Ishikawa (cell line): ENCODE measurements around the gene TNP2.

Source experiments
- CEBPB ChIP-seq: IDR thresholded peaks from 2 replicates; pipeline ENCODE4 v1.6.1; 2012
- FOXM1 ChIP-seq: IDR thresholded peaks from 2 replicates; pipeline ENCODE4 v1.6.1; 2012; ENCODE audit warnings: low read depth, borderline replicate concordance
- RAD21 ChIP-seq: IDR thresholded peaks from 2 replicates; pipeline ENCODE4 v1.6.1; 2012; ENCODE audit warnings: low read depth
- REST ChIP-seq: IDR thresholded peaks from 2 replicates; pipeline ENCODE4 v1.6.1; 2012; ENCODE audit warnings: low read depth, mild to moderate bottlenecking
- TAF1 ChIP-seq: IDR thresholded peaks from 2 replicates; pipeline ENCODE4 v1.6.1; 2012; ENCODE audit warnings: low read depth, mild to moderate bottlenecking
- ZBTB7A ChIP-seq: IDR thresholded peaks from 2 replicates; pipeline ENCODE4 v1.6.1; 2012; ENCODE audit warnings: low read depth
- TF ChIP-seq, protein P1 (sequence below): IDR thresholded peaks from 2 replicates; pipeline ENCODE4 v1.6.1; 2012

DNA sequence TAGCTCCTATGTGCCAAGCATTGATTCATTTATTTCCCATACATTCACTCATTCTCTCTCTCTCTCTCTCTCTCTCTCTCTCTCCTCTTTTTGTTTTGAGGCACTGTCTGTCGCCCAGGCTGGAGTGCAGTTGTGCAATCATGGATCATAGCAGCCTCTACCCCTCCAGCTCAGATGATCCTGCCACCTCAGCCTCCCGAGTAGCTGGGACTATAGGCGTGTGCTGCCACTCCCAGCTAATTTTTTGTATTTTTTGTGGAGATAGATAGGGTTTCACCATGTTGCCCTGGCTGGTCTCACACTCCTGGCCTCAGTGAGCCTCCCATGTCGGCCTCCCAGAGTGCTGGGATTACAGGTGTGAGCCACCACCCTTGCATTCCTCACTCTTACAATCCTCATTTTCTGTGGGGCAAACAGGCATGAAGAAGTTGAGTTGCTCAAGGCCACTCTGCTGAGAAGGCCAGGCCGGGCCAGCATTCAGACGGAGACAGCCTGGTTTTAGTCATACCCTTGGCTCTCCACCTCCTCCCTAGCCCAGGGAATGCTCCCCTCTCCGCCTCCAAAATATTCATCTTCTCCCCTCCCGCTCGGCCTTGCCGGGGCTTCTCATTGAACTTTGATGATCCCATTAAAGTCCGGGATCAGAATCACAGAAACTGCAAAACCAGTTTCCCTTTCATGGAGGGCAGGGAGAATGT lies 7.9 kb upstream of the TNP2 start:
- TF ChIP-seq CEBPB (no peak), REST (no peak), TAF1 (no peak), FOXM1 (no peak), ZBTB7A (no peak), RAD21 (no peak)
- TF ChIP-seq, protein P1, sequence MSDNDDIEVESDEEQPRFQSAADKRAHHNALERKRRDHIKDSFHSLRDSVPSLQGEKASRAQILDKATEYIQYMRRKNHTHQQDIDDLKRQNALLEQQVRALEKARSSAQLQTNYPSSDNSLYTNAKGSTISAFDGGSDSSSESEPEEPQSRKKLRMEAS: no peak
